ENCODE results near the gene IGF2BP2.

GRCh38 chr3:185852635-185853034, 27.8 kb upstream of the IGF2BP2 start:
- TF ChIP-seq CTCF (IDR thresholded peaks at IDR 0.05; ENCODE audit: low read depth, low read length) (no peak), MAX (IDR thresholded peaks at IDR 0.05; ENCODE audit: low read depth, low read length) (no peak)
